Hematopoietic multipotent progenitor cell treated with erythropoietin and hydrocortisone succinate and interleukin-3 and kit ligand, for 4 days (in vitro differentiated cells): ENCODE measurements around the gene DBN1.
"Not testable (repeated sequence)": the region's sequence is repeated elsewhere in the genome, so short reads cannot be mapped to it uniquely, and the experiment has no call there.

ENCODE experiments used
- DNase-seq: peaks from one replicate; pipeline ENCODE4 v3.0.0-alpha.2; 2015

Gene DBN1

DNA sequence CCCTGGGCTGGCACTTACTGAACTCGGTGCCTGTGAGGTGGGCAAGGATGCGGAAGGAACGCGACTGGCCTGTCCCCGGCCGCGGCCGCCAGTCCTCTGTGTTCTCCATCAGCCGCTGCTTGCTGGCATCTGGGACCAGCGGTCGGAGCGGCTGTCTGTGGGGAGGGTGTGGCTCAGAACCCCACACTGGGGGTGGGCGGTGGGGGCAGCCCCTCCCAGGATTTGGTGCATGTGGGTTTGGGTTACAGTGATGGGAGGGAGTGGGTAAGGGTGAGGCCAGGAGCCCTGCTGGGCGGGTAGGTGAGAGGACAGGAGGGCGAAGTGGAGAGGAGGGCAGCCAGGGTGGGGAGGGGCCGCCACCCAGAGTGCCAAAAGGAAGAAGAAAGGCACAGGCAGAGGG lies 17.6 kb upstream of the DBN1 start:
- DNase-seq, result no peak

DNA sequence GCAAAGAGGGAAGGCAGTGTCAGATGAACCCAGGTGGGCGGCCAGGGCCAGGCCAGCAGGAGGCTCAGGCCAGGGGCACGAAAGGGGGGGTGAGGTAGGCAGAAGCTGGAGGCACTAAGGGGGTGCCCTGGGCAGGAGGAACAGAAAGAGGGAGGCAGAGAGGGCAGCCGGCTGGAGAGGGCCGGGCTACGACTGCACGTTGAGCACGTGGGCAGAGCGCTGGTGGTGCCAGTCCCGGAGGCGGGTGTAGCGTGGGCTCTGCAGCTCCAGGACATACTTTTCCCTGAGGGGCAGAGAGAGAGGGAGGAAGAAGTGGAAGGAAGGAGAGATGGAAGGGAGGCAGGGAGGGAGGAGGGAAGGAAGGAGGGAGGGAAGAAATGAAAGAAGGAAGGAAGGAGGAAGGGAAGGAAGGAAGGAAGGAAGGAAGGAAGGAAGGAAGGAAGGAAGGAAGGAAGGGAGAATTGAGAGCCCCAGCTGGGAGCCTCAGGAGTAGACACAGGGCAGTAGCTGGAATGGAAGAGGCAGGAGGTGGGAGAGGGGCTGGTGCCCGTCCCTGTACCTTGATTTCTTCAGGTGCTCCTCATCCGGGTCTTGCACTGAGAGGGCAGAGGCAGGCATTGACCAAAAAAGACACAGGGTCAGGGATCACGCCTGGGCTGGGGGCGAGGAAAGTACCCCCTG lies 17.0 kb upstream of the DBN1 start:
- no peak for DNase-seq

DNA sequence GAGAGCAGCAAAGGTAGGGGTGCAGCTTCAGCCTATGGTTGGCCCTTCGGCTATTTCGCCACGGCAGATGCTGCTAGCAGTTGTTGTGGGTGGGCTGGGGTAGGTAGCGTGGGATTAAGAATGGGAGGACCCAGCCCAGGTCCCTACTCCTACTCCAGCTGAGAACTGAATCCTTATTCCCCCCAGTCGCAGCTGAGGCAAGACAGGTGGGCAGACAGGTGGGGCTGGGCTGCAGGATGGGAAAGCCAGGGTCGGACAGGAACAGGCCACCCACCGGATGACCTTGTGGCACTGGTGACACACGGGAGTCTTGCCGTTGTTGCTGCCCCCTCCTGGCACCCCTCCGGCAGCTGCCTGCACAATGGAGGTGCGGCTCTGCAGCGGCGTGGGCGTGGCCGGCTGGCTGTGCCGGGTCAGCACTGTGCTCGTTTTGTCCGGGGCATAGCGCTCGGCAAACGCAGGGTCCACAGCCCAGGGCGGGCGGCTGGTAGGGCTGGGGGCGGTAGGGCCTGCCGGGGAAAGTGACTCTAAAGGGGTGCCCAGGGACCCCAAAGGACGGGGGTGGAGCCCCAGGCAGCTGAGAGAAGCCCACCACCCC lies 15.8 kb upstream of the DBN1 start:
- no peak for DNase-seq

DNA sequence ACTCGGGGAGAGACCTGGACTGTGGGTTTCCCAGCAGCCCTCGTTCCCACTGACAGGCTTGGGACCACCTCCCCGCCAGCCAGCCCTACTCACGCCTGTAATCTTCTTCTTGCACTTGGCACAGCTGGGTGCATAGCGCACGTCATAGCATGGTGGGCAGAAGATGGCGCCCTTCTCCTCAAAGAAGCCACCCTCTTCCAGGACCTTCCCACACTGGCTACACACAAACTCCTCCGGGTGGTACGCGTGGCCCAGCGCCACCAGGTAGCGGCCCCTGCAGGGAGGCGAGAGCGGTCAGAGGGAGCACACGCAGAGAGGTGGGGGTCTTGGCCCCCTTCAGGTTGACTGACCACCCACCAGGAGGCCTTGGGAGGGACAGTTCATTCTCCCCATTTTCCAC lies 14.5 kb upstream of the DBN1 start:
- DNase-seq, result peak; percentile 65

DNA sequence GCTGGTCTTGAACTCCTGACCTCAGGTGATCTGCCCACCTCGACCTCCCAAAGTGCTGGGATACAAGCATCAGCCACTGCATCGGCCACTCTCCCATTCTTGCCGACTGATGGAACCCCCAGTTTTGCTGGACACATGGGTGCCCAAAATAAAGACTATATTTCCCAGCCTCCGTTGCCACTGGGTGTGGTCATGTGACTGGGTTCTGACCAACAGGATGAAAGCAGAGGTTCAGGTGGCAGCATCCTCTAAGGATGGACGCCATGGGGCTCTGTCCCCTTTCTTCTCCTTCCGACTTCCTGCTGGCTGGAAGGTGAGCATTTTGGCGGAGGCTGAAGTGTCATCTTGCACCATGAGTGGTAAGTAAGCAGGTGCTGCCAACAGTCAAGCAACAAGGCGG lies 13.7 kb upstream of the DBN1 start:
- DNase-seq, result no peak

DNA sequence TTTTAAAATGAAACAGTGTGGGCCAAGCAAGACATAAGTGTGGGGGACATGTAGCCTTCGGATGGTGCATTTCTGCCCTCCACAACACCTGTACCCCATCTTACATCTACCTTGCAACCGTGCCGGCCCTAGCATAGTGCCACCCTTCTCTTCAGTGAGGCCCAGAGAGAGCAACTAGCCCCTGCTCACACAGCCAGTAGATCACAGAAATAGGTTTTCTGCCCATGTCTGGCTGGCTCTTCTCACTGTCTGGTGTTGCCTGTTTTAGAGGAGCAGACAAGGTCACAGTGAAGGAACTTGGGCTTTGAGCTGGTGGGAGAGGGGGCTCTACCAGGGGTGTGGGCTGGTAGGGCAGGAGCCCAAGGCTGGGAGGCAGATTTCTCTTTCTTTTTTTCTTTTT lies 12.8 kb upstream of the DBN1 start:
- DNase-seq, result no peak

DNA sequence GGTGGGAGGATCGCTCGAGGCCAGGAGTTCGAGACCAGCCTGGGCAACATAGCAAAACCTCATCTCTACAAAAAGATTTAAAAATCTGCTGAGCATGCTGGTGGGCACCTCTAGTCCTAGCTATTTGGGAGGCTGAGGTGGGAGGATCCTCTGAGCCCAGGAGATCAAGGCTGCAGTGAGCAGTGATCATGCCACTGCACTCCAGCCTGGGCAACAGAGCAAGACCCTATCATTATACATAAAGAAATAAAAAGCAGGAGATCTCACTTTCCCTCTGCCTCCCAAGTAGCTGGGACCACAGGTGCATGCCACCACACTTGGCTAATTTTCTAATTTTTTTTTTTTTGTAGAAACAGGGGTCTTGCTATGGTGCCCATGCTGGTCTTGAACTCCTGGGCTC lies 12.3 kb upstream of the DBN1 start:
- DNase-seq, result not testable (repeated sequence)

DNA sequence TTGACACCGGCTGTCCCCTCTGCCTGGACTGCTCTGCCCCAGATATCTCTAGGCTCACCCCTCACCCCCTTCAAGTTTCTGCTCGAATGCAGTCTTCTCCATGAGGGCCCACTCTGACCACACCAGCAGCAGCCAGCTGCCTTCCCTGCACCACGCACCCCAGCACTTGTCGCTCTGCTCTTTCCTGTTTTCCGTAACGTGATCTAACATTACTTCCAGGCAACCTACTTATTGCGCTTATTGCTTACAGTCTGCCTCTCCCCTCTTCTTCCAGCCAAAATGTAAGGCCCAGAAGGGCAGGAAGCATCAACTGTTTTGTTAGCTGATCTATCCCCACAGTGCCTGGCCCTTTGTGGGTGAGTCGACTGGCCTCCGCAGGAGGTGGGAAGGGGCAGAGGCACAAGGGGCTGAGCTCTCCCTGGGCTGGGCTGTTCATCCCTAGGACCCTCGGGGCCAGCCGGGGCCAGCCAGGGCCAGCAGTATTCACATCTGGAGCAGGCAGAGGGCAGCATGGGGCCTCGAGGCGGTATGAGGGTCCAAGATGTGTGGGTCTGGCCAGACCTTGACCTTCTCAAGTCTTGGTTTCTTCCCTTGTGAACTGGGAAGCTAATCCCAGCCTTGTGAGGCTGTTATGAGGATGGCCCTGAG lies 11.6 kb upstream of the DBN1 start:
- DNase-seq, result no peak

DNA sequence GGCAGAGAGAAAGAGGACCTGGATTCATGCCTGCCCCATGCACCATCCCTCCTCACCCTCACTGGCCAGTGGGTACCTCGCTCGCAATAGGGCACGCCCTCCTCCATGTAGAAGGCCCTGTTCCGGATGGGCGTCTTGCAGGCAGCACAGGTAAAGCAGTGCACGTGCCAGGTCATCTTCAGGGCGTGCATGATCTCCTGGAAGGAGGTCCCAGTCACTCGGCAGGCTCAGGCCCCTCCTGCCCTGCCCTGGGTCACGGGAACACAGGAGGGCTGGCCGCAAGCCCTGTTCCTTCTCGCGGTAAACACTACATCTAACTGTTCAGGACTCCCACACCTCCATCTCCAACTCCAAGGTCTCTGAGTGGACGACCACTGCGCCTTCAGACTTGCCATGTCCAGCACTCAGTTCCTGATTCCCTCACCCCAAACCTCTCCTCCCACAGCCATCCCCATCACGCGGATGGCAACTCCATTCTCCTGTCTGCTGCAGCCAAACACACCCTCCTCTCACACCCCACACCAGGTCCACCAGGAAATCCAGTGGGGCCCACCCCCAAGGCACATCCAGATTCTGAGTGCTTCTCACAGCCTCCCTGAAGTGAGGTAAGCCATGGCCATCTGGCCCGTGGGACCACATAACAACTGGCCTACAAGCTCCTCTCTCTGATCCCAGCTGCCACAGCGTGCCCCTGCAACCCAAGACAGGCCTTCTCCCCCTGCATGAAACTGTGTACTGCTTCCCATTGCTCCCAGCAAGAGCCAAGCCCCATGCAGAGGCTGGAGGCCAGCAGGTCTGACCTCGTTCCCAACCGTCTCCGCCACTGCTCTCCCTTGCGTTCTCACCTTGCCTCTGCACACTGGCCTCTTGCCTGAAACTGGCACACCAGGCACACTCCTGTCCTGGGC lies 10.8 kb upstream of the DBN1 start:
- no peak for DNase-seq

DNA sequence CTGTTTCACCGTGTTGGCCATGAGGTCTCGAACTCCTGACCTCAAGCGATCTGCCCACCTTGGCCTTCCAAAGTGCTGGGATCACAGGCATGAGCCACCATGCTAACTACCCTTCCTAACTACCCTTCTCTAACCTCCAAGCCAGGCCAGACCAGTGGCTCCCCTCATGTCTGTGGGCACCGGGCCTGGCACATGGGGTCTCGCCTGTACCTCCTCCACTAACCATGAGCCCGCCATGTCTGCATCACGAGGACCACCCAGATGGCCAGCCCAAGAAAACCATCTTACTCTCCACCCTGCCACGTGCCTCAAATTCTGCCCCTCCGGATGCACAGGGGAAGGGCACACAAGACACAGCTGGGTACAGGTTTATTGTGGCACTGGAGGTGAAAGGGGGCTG lies 9.6 kb upstream of the DBN1 start:
- no peak for DNase-seq

DNA sequence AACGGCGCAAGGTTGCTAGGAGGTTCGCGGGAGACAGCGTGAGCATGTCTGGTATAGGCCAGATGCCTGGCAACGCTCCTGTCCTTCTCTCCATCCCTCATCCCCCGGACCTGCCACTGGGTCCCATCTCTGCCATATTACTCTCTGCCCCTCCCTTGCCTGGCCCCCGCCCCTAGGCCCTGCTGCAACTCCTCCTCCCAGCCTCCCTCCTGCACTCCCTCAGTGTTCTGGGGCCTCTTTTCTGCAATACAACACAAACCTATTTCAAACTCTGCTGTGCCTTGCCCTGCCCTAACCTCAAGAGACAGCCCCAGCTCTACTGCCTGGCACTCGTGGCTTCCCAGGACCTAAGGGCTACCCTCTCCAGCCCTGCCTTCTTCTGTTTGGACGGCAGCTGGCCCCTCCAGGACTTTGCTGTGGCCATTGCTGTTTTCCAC lies 8.9 kb upstream of the DBN1 start:
- DNase-seq, result no peak

DNA sequence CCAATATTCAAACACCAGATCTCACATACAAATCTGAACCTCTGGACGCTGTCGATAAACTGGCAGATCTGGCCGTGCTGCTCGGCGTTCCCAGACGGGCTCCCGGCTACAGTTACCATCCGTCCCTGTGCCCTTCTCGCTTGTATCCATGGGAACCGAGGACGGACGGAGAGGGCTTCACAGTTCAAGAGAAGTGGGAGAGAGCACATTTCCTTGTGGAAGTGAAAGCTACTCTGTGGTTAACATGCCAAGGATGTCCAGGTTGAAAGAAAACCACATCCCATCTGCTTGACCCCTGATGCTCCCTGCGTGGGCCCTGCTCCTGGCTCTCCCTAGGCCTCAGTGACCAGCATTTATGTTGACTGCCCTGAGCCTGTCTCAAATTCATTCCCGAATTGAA lies 6.3 kb upstream of the DBN1 start:
- DNase-seq, result no peak

DNA sequence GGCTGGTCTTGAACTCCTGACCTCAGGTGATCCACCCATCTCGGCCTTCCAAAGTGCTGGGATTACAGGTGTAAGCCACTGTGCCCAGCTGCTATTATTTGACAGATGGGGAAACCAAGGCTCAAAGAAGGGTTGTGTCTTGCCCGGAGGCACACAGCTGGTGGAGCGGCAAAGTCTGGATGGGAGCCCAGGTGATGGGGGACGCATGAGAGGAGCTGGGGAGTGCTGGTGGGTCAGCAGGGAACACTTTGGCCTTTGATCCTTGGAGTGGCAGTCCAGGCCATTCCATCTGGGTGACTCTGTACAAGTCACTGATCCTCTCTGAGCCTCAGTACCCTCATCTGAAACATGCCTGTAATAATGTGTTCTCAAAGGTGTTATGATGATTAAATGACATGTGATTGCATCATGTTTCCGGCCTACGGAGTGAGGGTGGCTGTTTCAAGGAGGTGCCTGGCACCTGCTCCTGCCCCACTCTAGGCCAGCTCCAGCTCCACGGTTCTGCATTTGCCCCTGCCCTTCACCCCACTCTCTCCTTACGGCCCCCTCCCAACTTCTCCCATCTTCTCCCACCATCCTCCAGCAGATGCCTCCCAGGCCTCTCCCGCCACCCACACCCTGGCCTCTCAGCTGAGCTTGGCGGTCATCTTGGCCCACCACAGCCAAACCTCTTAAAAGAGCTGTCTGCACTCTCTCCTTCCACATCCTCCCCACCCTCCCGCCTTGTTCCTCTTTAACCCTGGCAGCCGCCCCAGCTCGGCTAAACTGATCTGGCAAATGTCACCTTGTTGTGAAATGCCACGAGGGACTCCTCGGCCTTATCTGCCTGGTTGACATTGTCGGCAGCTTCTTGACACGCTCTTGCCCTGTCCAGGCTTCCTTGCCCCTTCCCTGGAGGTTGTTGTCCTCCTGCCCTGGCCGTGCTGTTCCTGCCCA lies 5.5 kb upstream of the DBN1 start:
- DNase-seq, result peak; percentile 96

DNA sequence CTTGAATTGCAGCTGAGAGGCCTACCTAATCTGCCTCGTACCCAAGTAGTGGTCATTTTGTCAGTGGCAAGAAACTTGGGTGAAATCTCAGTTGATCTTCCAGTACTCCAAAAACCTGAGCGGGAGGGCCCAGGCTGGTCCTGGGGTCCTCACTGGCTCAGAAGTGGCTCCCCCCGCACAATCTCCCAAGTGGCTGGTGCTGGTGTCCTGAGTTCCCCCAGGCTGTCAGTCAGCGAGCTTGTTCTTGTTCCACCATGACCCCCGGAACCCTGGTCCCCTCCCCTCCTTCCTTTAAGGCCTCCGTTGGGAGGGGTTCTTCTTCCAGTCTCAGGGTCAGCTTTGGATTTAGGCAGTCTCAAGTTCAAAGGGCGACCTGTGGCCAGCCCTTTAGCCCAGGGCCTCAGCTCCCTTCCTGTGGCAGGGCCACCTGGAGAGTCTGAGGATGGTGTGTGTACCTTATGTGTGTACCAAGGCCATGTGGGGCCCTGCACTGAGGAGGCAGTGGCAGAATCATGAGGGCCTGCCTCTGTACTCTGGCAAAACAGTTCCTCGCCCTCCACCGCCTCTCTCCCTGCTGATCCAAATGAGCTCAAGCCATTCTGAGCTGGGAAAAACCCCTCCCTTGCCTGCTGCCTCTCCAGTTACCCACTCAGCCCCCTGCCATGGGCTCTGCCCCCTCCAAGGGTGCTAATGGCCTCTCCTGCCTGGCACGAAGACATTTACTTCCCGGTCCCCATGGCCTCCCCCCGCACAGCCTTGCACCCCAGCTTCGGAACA lies 4.5 kb upstream of the DBN1 start:
- DNase-seq, result no peak

DNA sequence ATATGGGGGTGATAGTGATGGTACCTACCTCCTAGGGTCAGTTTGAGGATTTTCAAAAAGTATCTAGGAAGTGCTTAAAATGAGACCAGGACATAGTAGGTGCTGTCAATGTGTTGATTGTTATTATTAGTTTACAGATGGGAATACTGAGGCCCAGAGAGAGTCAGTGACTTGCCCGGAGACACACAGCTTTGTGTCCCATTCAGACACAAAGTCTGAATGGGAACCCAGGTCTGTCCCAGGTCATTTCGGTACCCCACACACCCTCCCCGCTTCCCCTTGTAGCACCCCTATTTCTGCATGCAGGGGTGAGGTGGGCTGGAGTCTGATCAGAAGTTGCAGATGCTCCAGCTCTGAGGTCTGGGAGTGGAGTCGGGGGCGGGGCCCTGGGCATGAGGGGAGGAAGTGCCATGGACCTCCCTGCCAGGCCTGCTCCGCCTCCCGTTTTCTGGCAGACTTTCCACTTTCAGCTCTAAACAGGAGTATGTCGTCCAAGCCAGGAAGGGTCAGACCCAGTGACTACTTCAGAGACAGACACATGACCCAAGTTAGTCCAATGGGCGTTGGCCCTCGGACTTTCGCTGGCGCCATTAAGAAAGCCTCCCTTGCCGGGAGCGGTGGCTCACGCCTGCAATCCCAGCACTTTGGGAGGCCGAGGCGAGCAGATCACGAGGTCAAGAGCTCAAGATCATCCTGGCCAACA lies 3.2 kb upstream of the DBN1 start:
- DNase-seq, result no peak

DNA sequence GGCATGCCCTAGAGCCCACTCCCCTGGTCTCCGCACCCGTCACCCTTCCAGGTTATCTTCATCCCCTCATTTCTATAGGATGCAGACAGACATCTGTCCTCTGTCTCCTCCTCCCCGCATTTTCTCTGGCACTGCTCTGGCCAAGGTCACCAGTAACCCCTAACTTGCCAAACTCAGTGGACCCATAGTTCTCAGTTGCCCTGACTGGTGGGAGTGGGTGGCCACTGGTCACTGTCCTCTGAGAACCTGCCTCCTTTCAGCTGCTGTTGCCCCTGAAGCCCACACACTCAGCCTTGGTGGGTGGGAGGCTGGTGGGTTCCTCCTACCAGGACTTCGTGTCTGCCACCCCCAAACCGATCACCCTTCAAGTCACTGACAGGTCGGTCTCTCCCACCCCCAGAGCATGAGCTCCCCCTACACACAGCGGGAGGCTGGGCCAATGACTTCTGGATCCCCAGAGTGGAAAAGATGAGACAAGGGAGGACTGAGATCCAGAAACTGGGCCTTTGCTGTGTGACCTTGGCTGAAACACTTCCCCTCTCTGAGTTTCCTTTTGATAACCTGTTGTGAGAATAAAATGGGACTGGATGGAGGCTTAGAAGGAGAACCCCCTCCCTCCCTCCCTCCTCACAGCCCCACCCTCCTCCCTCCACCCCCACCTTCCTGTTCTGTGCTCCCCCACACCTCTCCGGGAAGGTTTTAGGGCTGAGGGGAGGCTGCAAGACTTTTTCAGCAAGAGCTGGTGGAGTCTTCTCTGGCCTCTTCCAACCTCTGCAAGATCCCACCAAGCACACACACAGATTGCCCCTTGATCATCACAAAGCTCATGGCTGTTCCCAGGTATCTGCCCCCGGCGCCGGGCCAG lies 2.4 kb upstream of the DBN1 start:
- no peak for DNase-seq

DNA sequence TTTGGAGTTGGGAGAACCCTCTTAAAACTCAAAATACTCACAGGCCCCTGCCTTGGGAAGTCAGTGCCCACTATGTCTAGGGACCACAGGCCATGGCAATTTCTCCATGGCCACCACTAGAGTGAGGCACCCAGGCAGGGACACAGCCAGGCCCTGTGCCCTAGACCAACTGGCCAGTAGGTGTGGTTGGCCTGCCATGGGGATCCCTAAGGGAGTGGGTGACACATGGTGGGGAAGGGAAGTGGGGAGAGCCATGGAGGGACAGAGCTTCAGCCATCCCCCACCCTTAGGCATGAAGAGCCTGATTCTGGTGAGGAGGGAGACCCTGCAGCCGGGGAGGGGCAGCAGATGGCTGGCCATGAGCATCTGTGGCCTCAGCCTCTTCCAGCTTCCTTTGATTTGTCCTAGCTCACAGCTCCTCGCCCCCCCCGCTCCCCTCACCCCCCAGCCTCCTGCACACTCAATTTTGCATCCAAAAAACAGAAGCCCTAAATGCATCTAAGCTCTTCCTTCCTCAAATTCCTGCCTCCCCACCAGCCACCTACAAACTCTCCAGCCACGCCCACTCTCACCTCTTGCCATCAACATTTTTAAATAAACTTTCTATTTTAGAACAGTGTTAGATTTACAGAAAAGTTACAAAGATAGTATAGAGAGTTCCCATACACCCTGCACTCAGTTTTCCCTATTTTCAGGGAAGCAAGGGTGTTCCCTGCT lies 1.6 kb upstream of the DBN1 start:
- DNase-seq, result no peak

DNA sequence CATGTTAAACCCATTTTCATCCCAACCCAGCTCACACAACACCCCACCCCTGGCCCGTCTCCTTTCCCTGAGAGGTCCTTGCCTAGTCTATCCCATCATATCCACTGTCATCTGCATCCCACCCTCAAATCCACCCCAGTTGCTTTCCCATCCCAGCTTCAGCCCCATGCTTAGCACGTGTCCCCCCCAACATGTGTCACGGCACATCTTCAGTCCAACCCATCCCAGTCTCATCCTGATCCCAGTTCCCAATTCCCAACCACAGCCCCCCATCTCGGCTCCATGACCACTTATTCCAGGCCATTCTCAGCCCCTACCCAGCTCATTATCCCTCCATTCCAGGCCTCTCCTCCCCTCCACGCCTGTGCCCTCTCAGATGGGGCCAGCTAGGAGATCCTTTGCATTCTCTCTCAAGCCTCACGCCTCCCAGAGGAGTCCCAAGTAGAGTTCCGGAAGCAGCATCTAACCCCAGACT lies 605 bp upstream of the DBN1 start:
- DNase-seq, result peak; percentile 2
